Right kidney (tissue), 1 donor: ENCODE data around the gene HTR3C.
"Not testable (repeated sequence)": the region's sequence is repeated elsewhere in the genome, so short reads cannot be mapped to it uniquely, and the experiment has no call there.

Experiments used
- DNase-seq: peaks from one replicate; pipeline ENCODE4 v3.0.0-alpha.2; 2016

HTR3C gene

GRCh38 chr3:184031187-184031792 lies 21.6 kb upstream of the HTR3C start, which contains the start of gene HTR3D:
Gene HTR3D (plus strand): TSS chr3:184031742. CDS start chr3:184031742, 0 bp downstream.
- DNase-seq, result peak; percentile 25

- DNase-seq, result no peak
Measured at GRCh38 chr3:184037816-184038215, 15.0 kb upstream of the HTR3C start.

DNA sequence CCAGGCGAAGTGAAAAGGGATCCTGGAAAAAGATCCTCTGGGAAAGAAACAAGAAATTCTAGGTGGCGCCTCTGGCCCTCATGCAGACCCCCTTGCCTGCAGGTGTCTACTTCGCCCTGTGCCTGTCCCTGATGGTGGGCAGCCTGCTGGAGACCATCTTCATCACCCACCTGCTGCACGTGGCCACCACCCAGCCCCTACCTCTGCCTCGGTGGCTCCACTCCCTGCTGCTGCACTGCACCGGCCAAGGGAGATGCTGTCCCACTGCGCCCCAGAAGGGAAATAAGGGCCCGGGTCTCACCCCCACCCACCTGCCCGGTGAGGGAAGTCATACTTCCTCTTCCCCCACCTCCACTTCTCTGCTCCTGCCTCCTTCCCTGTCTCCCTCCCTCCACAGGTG lies 14.5 kb upstream of the HTR3C start:
- DNase-seq, result not testable (repeated sequence)

- no peak for DNase-seq
Measured at GRCh38 chr3:184039414-184039813, 13.4 kb upstream of the HTR3C start.

GRCh38 chr3:184040010-184040409 lies 12.8 kb upstream of the HTR3C start:
- DNase-seq, result no peak

GRCh38 chr3:184042617-184043016 lies 10.2 kb upstream of the HTR3C start:
- no peak for DNase-seq

DNA sequence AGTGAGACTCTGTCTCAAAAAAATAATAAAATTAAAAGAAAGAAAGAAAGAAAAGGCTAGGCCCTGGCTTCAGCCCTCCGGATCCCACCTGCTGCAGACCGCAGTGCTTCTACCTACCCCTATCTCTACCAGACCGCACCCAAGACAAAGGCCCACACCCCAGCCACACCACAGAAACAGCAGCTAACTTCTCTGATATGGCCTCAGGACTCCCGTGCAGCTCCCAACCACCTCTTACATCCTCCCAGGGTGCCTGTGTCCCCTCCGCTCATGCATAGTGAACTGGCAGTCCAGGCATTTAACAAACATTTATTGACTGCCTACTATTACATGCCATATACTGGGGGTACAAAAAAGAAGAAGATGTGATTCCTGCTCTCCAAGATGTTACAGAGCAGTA lies 6.9 kb upstream of the HTR3C start:
- no peak for DNase-seq

DNA sequence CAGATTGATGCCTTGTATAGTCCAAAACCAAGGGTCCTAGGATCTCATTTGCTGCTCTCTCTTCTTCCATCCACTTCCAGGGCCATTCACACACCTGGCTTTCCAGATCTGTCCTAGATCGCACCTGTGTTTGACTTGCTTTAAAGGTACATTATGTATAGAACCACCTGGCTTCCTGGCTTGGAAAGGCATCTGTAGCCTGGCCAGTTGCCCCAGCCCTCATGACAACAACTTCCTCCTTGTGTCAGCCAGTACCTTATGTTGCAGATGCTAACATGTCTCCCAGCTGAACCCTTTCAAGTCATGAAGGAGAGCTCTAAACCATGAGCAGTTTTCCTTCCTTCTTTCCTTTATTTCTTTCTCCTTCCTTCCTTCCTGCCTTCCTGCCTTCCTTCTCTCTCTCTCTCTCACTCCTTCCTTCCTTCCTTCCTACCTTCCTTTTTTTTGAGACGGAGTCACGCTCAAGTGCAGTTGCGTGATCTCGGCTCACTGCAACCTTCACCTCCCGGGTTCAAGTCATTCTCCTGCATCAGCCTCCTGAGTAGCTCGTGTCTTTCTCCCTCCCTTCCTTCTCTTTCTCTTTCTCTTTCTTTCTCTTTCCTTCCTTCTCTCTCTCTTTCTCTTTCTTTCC lies 2.5 kb upstream of the HTR3C start:
- DNase-seq, result no peak

DNA sequence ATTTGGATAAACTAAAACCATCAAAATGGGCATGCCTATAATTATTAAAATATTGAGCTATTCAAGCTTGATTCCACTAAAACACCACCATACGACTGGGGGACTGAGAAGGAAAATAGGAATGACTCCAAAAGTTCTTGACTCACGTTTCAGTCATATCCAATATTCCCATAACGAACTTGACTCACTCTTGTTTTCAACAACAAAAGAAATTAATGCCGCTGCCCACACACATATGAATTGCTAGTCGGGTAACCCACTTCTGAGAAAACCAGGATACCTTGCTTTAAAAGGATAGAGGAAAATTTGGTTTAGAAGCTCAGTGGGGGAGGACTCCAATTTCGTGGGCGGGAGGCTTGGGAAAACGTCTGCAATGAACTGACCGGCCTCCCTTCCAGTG lies 5.2 kb downstream of the HTR3C start:
- no peak for DNase-seq

DNA sequence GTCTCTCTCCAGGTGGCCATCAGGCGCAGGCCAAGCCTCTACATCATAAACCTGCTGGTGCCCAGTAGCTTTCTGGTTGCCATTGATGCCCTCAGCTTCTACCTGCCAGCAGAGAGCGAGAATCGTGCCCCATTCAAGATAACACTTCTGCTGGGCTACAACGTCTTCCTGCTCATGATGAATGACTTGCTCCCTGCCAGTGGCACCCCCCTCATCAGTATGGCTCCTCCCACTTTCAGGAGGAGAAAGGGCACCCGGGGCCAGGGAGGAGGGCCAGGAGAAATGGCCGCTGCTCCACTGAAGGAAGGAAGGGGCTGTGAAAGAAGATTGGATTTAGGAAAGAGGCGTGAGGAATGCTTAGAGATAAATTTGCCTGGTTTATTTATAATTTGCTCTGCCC lies 6.6 kb downstream of the HTR3C start:
- no peak for DNase-seq

DNA sequence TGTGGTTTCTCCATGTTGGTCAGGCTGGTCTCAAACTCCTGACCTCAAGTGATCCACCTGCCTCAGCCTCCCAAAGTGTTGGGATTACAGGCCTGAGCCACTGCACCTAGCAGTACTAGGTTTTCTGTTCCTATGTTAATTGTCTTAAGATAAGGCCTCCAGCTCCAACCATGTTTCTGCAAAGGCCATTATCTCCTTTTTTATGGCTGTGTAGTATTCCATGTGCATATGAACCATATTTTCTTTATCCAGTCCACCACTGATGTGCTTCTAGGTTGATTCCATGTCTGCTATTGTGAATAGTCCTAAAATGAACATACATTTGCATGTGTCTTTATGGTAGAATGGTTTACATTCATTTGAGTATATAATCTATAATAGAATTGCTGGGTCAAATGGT lies 9.8 kb downstream of the HTR3C start:
- DNase-seq, result no peak

DNA sequence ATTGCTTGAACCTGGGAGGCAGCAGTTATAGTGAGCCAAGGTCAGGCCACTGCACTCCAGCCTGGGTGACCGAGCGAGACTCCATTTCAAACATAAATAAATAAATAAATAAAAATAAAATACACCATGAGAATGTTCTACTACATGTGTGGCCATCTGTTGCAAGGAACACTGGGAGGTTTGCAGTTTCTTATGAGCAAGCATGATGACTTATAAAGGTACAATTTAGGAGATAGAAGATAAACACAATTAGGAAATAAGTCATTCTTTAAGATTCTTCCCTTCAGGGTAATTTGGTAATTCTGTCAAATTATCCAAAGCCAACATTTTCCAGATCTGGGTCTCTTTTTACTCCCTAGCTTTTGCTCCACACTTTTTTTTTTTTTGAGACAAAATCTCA lies 13.4 kb downstream of the HTR3C start:
- no peak for DNase-seq

GRCh38 chr3:184067573-184068055 lies 14.8 kb downstream of the HTR3C start:
- DNase-seq, result no peak

DNA sequence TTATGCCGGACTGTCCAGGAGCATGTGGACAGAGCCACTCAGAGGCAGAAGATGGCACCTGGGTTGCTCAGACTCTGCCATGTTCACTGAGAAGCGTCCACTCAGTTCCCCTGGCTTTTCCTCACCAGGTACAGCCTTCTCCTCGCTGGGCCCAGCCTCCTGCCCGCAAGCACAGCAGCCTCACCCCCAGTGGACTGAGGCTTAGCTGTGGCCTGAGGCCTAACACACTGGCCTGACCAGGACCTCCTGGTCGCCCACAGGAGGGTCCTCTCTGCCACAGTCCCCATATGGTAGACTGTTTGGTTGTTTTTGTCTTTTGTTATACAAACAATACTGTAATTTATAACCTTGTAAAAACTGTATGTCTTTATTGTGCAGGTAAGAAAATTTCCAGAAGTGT lies 15.5 kb downstream of the HTR3C start:
- no peak for DNase-seq

DNA sequence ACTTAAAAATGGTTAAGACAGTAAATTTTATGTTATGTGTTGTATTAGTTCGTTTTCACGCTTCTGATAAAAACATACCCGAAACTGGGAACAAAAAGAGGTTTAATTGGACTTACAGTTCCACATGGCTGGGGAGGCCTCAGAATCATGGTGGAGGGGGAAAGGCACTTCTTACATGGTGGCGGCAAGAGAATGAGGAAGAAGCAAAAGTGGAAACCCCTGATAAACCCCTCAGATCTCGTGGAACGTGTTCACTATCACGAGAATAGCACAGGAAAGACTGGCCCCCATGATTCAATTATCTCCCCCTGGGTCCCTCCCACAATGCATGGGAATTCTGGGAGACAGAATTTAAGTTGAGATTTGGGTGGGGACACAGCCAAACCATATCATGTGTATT lies 18.3 kb downstream of the HTR3C start:
- not testable (repeated sequence) for DNase-seq

GRCh38 chr3:184073621-184074020 lies 20.8 kb downstream of the HTR3C start:
- DNase-seq, result no peak

DNA sequence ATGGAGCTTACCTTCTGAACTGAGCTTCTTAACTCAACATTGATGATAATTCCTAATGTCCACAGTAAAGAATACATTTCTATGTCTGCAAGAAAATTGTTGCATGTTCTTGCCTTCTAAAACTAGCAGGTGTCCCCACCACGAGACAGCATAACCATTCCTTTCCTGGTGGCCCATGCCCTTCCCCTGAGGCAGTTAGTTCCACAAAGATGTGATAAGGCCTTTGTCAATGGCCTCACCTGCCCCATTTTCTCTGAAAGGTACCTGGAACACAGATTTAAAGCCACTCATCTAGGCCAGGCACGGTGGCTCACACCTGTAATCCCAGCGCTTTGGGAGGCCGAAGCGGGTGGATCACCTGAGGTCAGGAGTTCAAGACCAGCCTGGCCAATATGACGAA lies 23.1 kb downstream of the HTR3C start:
- DNase-seq, result no peak

DNA sequence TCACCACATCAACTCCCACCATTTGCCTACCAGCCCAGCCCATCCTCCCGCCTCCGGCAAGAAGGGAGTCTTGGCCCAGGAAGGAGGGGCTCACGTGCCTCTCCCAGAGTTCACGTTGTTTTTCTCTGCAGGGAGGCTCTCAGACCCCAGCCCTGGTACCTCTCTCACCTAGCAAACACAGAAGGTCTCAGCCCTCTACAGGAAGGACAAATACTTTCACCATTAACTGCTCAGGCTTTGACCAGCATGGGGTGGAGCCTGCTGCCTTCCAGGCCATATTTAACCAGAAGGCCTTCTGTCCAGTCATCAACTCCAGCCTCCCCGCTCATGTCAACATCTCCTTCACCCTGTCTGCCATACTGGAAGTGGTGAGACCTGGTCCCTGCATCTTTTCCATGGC lies 25.0 kb downstream of the HTR3C start:
- DNase-seq, result no peak

DNA sequence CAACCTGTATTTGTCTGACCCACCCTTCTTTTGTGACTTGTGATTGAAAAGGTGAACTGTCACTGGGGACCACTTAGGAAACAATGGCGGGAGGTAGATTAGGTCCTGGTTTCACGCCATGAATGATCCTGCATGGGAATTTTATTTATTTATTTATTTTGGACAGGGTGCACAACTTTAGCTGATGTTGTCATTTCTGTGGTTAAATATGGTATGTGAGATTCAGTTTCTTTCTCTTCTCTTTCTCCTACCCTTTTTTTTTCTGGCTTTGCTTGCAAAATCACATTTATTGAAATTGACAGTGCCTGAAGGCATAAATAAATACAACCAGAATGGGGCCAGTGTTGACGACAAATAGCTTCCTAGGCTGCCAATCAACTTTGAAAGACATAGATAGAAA lies 26.0 kb downstream of the HTR3C start:
- DNase-seq, result no peak

GRCh38 chr3:184081116-184081830 lies 28.4 kb downstream of the HTR3C start:
- DNase-seq, result no peak

- no peak for DNase-seq
Measured at GRCh38 chr3:184082034-184082433, 29.2 kb downstream of the HTR3C start.

GRCh38 chr3:184082465-184082864 lies 29.6 kb downstream of the HTR3C start:
- DNase-seq, result no peak

DNA sequence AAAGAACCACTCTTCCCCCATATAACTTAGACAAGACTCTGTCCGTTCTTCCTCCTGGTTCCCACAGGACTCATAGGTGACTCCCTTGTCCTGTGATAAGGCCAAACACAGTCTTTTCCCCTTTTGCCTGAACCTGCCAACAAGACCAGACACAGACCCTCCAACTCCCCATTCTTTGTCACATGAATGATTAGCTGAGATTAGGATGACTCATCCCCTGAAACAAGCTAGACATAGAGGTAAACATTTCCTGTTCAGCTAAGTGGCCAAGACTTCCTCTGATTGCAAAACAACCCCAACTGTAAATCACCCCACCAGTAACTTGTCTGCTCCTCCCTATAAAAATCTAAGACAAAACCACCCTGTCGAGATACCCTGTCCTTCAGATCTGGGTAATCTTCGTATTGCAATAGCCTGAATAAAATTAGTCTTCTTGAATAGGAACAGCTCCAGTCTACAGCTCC lies 32.6 kb downstream of the HTR3C start:
- DNase-seq, result no peak

- no peak for DNase-seq
Measured at GRCh38 chr3:184092199-184092598, 39.4 kb downstream of the HTR3C start.
